ENCODE measurements around the gene CRELD2.

DNA sequence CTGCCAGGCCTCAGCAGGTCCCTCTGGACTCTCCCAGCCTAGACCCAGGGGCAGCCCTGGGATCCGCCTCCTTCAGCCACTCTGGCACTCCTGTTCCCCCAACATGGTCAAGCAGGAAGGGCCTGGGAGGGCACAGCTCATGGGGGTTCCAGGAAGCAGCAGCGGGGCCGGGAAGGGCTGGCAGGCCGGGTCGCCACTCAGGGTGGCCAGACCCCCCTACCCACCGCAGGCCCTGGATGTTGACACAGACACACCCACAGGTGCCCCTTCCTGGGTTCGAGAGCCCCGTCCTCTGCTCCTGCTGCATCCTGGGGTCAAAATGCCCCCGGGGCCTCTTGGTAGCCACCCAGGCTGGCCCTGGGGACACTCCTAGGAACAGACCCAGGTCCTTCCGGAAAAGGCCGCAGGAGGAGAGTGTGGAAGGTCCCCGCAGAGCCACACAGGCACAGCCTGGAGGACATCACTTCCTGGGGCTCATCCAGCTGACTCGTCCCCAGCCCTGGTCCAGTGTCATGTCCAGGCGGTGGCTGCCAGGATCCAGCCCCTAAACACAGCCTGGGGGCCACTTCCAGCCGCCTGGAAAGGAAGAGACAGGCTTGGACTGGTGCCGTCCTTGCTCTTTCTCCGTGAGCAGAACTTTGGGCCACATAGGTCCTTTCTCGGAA, 35.4 kb downstream of the CRELD2 start:
- no peak for TF ChIP-seq EZH2 (IDR thresholded peaks at IDR 0.05; ENCODE audit: borderline replicate concordance, low read depth, low read length, severe bottlenecking)
- TF ChIP-seq, protein P1, sequence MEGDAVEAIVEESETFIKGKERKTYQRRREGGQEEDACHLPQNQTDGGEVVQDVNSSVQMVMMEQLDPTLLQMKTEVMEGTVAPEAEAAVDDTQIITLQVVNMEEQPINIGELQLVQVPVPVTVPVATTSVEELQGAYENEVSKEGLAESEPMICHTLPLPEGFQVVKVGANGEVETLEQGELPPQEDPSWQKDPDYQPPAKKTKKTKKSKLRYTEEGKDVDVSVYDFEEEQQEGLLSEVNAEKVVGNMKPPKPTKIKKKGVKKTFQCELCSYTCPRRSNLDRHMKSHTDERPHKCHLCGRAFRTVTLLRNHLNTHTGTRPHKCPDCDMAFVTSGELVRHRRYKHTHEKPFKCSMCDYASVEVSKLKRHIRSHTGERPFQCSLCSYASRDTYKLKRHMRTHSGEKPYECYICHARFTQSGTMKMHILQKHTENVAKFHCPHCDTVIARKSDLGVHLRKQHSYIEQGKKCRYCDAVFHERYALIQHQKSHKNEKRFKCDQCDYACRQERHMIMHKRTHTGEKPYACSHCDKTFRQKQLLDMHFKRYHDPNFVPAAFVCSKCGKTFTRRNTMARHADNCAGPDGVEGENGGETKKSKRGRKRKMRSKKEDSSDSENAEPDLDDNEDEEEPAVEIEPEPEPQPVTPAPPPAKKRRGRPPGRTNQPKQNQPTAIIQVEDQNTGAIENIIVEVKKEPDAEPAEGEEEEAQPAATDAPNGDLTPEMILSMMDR (IDR thresholded peaks at IDR 0.05; ENCODE audit: borderline replicate concordance, extremely low read depth, low read length, poor library complexity, severe bottlenecking): no peak
